H9 (cell line): ENCODE data around the gene PSMD1. TPM values are rescaled to one million over a fixed set of nuclear protein-coding genes. Genes with fewer than 3 reads are reported as not detected.
A peak's percentile ranks its signal among the peaks of the same experiment; 100 is the strongest.

Source experiments
- DNase-seq: peaks from one replicate; pipeline ENCODE4 v3.0.0-alpha.2; 2017
- H2AFZ ChIP-seq: one replicate; pipeline ENCODE4 v1.6.1; 2013; ENCODE audit warnings: mild to moderate bottlenecking, low read length, control low read depth, moderate library complexity
- H2AK5ac ChIP-seq: 2 replicates; pipeline ENCODE4 v1.6.1; 2013; ENCODE audit warnings: low read length, control low read depth, mixed read lengths; ENCODE audit not compliant: insufficient read length
- H2BK120ac ChIP-seq: one replicate; pipeline ENCODE4 v1.6.1; 2013; ENCODE audit warnings: low read depth, mild to moderate bottlenecking, low read length, control low read depth, inconsistent platforms; ENCODE audit not compliant: poor library complexity, severe bottlenecking
- H2BK12ac ChIP-seq: 2 replicates; pipeline ENCODE4 v1.6.1; 2013; ENCODE audit warnings: low read length, control low read depth, mixed read lengths, low read depth; ENCODE audit not compliant: insufficient read length
- H2BK15ac ChIP-seq: 2 replicates; pipeline ENCODE4 v1.6.1; 2013; ENCODE audit warnings: low read depth, low read length, control low read depth
- H2BK20ac ChIP-seq: one replicate; pipeline ENCODE4 v1.6.1; 2013; ENCODE audit warnings: low read depth, mild to moderate bottlenecking, low read length, control low read depth, inconsistent platforms; ENCODE audit not compliant: poor library complexity, severe bottlenecking
- H2BK5ac ChIP-seq: 2 replicates; pipeline ENCODE4 v1.6.1; 2013; ENCODE audit warnings: low read length, control low read depth, mixed read lengths; ENCODE audit not compliant: insufficient read length
- H3K14ac ChIP-seq: 2 replicates; pipeline ENCODE4 v1.6.1; 2013; ENCODE audit warnings: low read length, control low read depth; ENCODE audit not compliant: insufficient read depth
- H3K18ac ChIP-seq: 2 replicates; pipeline ENCODE4 v1.6.1; 2013; ENCODE audit warnings: low read depth, mild to moderate bottlenecking, mixed read lengths, low read length, control low read depth; ENCODE audit not compliant: insufficient read length
- H3K23ac ChIP-seq: 2 replicates; pipeline ENCODE4 v1.6.1; 2013; ENCODE audit warnings: low read length, control low read depth, mixed read lengths, low read depth; ENCODE audit not compliant: insufficient read length
- H3K23me2 ChIP-seq: 2 replicates; pipeline ENCODE4 v1.6.1; 2013; ENCODE audit warnings: low read depth, mild to moderate bottlenecking, mixed read lengths, low read length, control low read depth; ENCODE audit not compliant: insufficient read length, poor library complexity, severe bottlenecking
- H3K27ac ChIP-seq: 2 replicates; pipeline ENCODE4 v1.5.1; 2013; ENCODE audit warnings: low read length, control low read depth, mixed read lengths, low read depth; ENCODE audit not compliant: insufficient read length
- H3K27me3 ChIP-seq: 2 replicates; pipeline ENCODE4 v1.6.1; 2013; ENCODE audit warnings: low read length, control low read depth, inconsistent platforms; ENCODE audit not compliant: insufficient read depth
- H3K4ac ChIP-seq: 2 replicates; pipeline ENCODE4 v1.6.1; 2013; ENCODE audit warnings: low read depth, mild to moderate bottlenecking, control low read depth, inconsistent platforms, low read length, moderate library complexity
- H3K4me1 ChIP-seq: 2 replicates; pipeline ENCODE4 v1.6.1; 2013; ENCODE audit warnings: low read length, control low read depth, inconsistent platforms; ENCODE audit not compliant: insufficient read depth
- H3K4me2 ChIP-seq: 2 replicates; pipeline ENCODE4 v1.6.1; 2013; ENCODE audit warnings: low read length, control low read depth, mixed read lengths; ENCODE audit not compliant: insufficient read length, insufficient read depth
- H3K56ac ChIP-seq: 2 replicates; pipeline ENCODE4 v1.6.1; 2013; ENCODE audit warnings: low read depth, mild to moderate bottlenecking, mixed read lengths, low read length, control low read depth; ENCODE audit not compliant: insufficient read length
- H3K79me1 ChIP-seq: 2 replicates; pipeline ENCODE4 v1.6.1; 2013; ENCODE audit warnings: low read depth, mild to moderate bottlenecking, moderate library complexity, low read length, control low read depth, inconsistent platforms; ENCODE audit not compliant: insufficient read depth, poor library complexity, severe bottlenecking
- H3K79me2 ChIP-seq: 2 replicates; pipeline ENCODE4 v1.6.1; 2013; ENCODE audit warnings: low read length, control low read depth, inconsistent platforms; ENCODE audit not compliant: insufficient read depth
- H3K9ac ChIP-seq: 2 replicates; pipeline ENCODE4 v1.6.1; 2013; ENCODE audit warnings: low read length, control low read depth, mixed read lengths; ENCODE audit not compliant: insufficient read length; ENCODE audit errors: extremely low read depth
- H3K9me3 ChIP-seq: one replicate; pipeline ENCODE4 v1.6.1; 2013; ENCODE audit warnings: low read depth, low read length, inconsistent platforms; ENCODE audit not compliant: control insufficient read depth
- H3T11ph ChIP-seq: one replicate; pipeline ENCODE4 v1.6.1; 2013; ENCODE audit warnings: mild to moderate bottlenecking, low read length, control low read depth, inconsistent platforms
- H4K20me1 ChIP-seq: one replicate; pipeline ENCODE4 v1.6.1; 2013; ENCODE audit not compliant: control insufficient read depth, insufficient read length, insufficient read depth
- H4K5ac ChIP-seq: 2 replicates; pipeline ENCODE4 v1.6.1; 2013; ENCODE audit warnings: low read depth, mild to moderate bottlenecking, mixed read lengths, low read length, control low read depth; ENCODE audit not compliant: insufficient read length
- H4K8ac ChIP-seq: replicated peaks from 2 replicates; pipeline ENCODE4 v1.6.1; 2013; ENCODE audit warnings: low read length, control low read depth, mixed read lengths, low read depth; ENCODE audit not compliant: insufficient read length
- H4K91ac ChIP-seq: 2 replicates; pipeline ENCODE4 v1.6.1; 2013; ENCODE audit warnings: low read depth, mild to moderate bottlenecking, moderate library complexity, mixed read lengths, low read length, control low read depth; ENCODE audit not compliant: insufficient read length
- H3K27ac Mint-ChIP-seq, 3 experiments: 2 replicates in 2 of 3; 3 replicates in 1 of 3; pipeline ENCODE4 v1.8.0; 2020 to 2021; ENCODE audit warnings: mixed read lengths in 3 of 3, mild to moderate bottlenecking in 1 of 3, moderate library complexity in 1 of 3
- H3K27me3 Mint-ChIP-seq: 2 replicates; pipeline ENCODE4 v1.8.0; 2021; ENCODE audit warnings: low read depth, mild to moderate bottlenecking, moderate library complexity, mixed read lengths
- H3K36me3 Mint-ChIP-seq, 3 experiments: 2 replicates in 2 of 3; 3 replicates in 1 of 3; pipeline ENCODE4 v1.8.0; 2020 to 2021; ENCODE audit warnings: low read depth in 3 of 3, mixed read lengths in 3 of 3; ENCODE audit not compliant: insufficient read depth in 1 of 3
- H3K4me1 Mint-ChIP-seq, 2 experiments: 2 replicates each; pipeline ENCODE4 v1.8.0; 2020; ENCODE audit warnings: mixed read lengths in 2 of 2
- H3K4me3 Mint-ChIP-seq, 2 experiments: 2 replicates in 1 of 2; 3 replicates in 1 of 2; pipeline ENCODE4 v1.8.0; 2020 to 2021; ENCODE audit warnings: mild to moderate bottlenecking in 2 of 2, mixed read lengths in 2 of 2, moderate library complexity in 1 of 2
- H3K9me3 Mint-ChIP-seq, 2 experiments: 2 replicates in 1 of 2; 3 replicates in 1 of 2; pipeline ENCODE4 v1.8.0; 2020; ENCODE audit warnings: mild to moderate bottlenecking in 2 of 2, mixed read lengths in 2 of 2, moderate library complexity in 1 of 2
- WGBS: extraction: QIAGEN DNeasy Blood & Tissue Kit; methylation state at CpG from one replicate; pipeline ENCODE4 v1.1.7; 2013; ENCODE audit warnings: missing lambda C conversion rate, low lambda C conversion rate, mixed read lengths; ENCODE audit not compliant: insufficient read length; ENCODE audit errors: extremely low coverage; 5-methylcytosine and 5-hydroxymethylcytosine counted together
- total RNA-seq: library from RNA; stranded (reverse); gene quantifications from 2 replicates; pipeline ENCODE4 v1.2.1, GENCODE V29; 2021
- TF ChIP-seq, protein P1 (sequence below): fragments of 200-600 bp; sonication (generic); conservative IDR thresholded peaks from 3 replicates; pipeline ENCODE4 v1.8.0; 2021; ENCODE audit warnings: antibody characterized with exemption, mild to moderate bottlenecking

PSMD1 gene
- total RNA-seq, 1 experiment from 2014 or later: 166 TPM

DNA sequence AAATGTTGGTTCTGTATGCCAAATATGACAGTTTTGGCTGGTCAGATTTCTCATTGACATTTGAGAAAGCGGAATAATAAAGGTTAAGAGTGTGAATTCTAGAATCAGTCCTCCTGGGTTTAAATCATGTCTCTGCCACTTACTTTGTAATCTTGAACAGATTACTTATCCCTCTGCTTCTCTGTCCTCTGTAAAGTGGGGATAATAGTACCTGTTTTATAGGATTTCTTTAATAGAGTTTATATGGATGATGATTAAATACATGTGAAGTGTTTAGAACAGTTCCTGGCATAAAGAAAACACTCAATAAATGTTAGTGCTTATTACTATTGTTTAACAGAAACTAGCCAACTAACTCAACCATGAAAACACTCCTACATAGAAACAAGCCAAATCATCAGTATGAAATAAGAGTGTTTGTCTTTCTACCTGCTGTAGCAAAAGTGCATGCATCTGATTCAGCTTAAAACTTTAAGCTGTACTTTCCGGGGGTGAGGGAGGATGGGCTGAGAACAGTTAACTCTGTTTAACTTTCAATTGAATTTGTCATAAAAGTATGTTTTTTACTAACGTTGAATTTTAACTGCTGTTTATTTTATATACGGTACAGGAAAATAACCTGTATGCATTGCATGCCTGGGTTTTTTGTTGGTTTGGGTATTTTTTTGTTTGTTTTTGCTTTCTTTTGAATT, 61.4 kb downstream of the PSMD1 start:
- no peaks in the 10 kb centered on the region for H3K79me2 ChIP-seq
- Mint-ChIP-seq H3K9me3 (no peaks in the 10 kb centered on the region), H3K4me3 (no peak overlapping the region), H3K27me3 (no peaks in the 10 kb centered on the region), H3K4me1 (peaks cover 31 to 34% of the 10 kb centered on the region in 2 experiments), H3K27ac (peak overlapping the region in 1 of 3 experiments; percentile 14; a peak in 1 of 7 replicates), H3K36me3 (no peaks in the 10 kb centered on the region)
- 0 out of 2 replicates have a peak, but pooled peaks cover 4% of the 10 kb centered on the region for H3K4me1 ChIP-seq
- no peak overlapping the region for H2BK15ac ChIP-seq
- H2BK12ac ChIP-seq: no peak overlapping the region
- no peak overlapping the region for H3K23ac ChIP-seq
- no peak overlapping the region for H3T11ph ChIP-seq
- no peaks in the 10 kb centered on the region for H3K79me1 ChIP-seq
- H3K9me3 ChIP-seq: no peaks in the 10 kb centered on the region
- no peaks in the 10 kb centered on the region for H3K23me2 ChIP-seq
- no peak overlapping the region for H4K91ac ChIP-seq
- H2AK5ac ChIP-seq: no peak overlapping the region
- no peak overlapping the region for H3K56ac ChIP-seq
- no peak overlapping the region for H2BK20ac ChIP-seq
- H3K27ac ChIP-seq: no peak overlapping the region
- H3K14ac ChIP-seq: no peak overlapping the region
- H4K20me1 ChIP-seq: no peaks in the 10 kb centered on the region
- H2AFZ ChIP-seq: no peak overlapping the region
- no peak overlapping the region for H3K18ac ChIP-seq
- DNase-seq: no peak
- TF ChIP-seq, protein P1, sequence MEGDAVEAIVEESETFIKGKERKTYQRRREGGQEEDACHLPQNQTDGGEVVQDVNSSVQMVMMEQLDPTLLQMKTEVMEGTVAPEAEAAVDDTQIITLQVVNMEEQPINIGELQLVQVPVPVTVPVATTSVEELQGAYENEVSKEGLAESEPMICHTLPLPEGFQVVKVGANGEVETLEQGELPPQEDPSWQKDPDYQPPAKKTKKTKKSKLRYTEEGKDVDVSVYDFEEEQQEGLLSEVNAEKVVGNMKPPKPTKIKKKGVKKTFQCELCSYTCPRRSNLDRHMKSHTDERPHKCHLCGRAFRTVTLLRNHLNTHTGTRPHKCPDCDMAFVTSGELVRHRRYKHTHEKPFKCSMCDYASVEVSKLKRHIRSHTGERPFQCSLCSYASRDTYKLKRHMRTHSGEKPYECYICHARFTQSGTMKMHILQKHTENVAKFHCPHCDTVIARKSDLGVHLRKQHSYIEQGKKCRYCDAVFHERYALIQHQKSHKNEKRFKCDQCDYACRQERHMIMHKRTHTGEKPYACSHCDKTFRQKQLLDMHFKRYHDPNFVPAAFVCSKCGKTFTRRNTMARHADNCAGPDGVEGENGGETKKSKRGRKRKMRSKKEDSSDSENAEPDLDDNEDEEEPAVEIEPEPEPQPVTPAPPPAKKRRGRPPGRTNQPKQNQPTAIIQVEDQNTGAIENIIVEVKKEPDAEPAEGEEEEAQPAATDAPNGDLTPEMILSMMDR: no peak
- no peak overlapping the region for H4K5ac ChIP-seq
- H3K27me3 ChIP-seq: no peaks in the 10 kb centered on the region
- H3K4ac ChIP-seq: no peak overlapping the region
- no peak overlapping the region for H2BK5ac ChIP-seq
- H4K8ac ChIP-seq: no peak overlapping the region
- H3K9ac ChIP-seq: no peak overlapping the region
- H2BK120ac ChIP-seq: no peak overlapping the region
- H3K4me2 ChIP-seq: no peak overlapping the region
- no CpG with 5 or more reads among the region's 4 CpGs for WGBS
